Suprapubic skin (tissue), 4 donors: ENCODE measurements around the gene SURF4. TPM values are rescaled to one million over a fixed set of nuclear protein-coding genes. Genes with fewer than 3 reads are reported as not detected.

ENCODE experiments used
- DNase-seq, 2 donors: peaks; one replicate each; pipeline ENCODE4 v3.0.0-alpha.2; 2019; ENCODE audit warnings: low spot score in 2 of 2
- H3K27ac ChIP-seq: fragments of 200-600 bp; sonication (generic); one replicate; pipeline ENCODE4 v1.5.1; 2019
- H3K27me3 ChIP-seq: fragments of 200-600 bp; sonication (generic); one replicate; pipeline ENCODE4 v1.5.1; 2019
- H3K36me3 ChIP-seq: fragments of 200-600 bp; sonication (generic); one replicate; pipeline ENCODE4 v1.5.1; 2019
- H3K4me1 ChIP-seq: fragments of 200-600 bp; sonication (generic); one replicate; pipeline ENCODE4 v1.5.1; 2019
- H3K4me3 ChIP-seq: fragments of 200-600 bp; sonication (generic); one replicate; pipeline ENCODE4 v1.5.1; 2019; ENCODE audit warnings: mild to moderate bottlenecking
- H3K9me3 ChIP-seq: fragments of 200-600 bp; sonication (generic); one replicate; pipeline ENCODE4 v1.5.1; 2019
- EP300 ChIP-seq: sonication (generic); formaldehyde crosslinking; IDR thresholded peaks from one replicate; pipeline ENCODE4 v1.6.1; 2017; ENCODE audit warnings: antibody characterized with exemption
- POLR2A ChIP-seq, 2 donors: fragments of 450-650 bp; IDR thresholded peaks; one replicate each; pipeline ENCODE4 v1.6.1; 2017; ENCODE audit warnings: antibody characterized with exemption in 2 of 2, mild to moderate bottlenecking in 2 of 2, moderate library complexity in 2 of 2
- POLR2AphosphoS5 ChIP-seq, 3 donors: sonication (generic); formaldehyde crosslinking; IDR thresholded peaks; one replicate each; pipeline ENCODE4 v1.6.1; 2017; ENCODE audit warnings: antibody characterized with exemption in 3 of 3
- WGBS: methylation state at CpG from one replicate; pipeline ENCODE4 v1.1.5; 2018; 5-methylcytosine and 5-hydroxymethylcytosine counted together
- total RNA-seq, 4 donors: library from RNA; depleted of rRNA; stranded (reverse); fragments of >200 nt; gene quantifications; one replicate each; pipeline ENCODE4 v1.1.0, GENCODE V29; 2016
- TF ChIP-seq, protein P1 (sequence below), 2 donors: fragments of 200-600 bp in 1 of 2; fragments of 450-650 bp in 1 of 2; sonication (generic) in 1 of 2; IDR thresholded peaks; one replicate each; pipeline ENCODE4 v1.5.1; 2016 to 2019; ENCODE audit warnings: antibody characterized with exemption in 2 of 2, mild to moderate bottlenecking in 1 of 2, moderate library complexity in 1 of 2

SURF4 gene
- total RNA-seq, 4 donors from 2014 or later, result 71.7 to 136 (median 118) TPM

GRCh38 chr9:133369933-133370332, 5.9 kb downstream of the SURF4 start:
- H3K36me3 ChIP-seq, result peaks cover 26% of the 10 kb centered on the region
- no peaks in the 10 kb centered on the region for H3K9me3 ChIP-seq
- no peak overlapping the region for H3K27ac ChIP-seq
- 90% methylated on average over 7 of the region's 7 CpGs for WGBS
- no peak overlapping the region for H3K4me3 ChIP-seq
- H3K4me1 ChIP-seq, result peaks cover 88% of the 10 kb centered on the region
- no peak for DNase-seq
- H3K27me3 ChIP-seq, result no peaks in the 10 kb centered on the region
- no peak for TF ChIP-seq POLR2A (IDR thresholded peaks at IDR 0.05)

DNA sequence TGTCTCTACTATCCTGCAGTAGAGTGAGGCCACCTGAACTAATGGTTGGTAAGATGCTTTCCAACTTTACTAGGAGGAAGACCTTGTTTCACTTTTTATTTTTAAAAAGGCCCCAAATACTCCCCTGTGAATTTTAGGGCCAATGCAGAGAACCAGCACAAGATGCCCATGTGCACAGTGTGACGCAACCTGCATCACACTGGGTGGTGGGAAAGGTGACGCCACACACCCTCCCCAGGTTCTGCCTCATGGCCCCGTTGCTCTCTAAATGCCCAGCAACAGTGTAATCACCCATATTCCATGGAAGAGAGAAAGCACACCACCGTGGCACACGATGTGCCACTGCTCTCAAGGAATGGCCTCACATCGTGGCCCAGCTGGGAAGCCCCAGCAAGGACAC, 6.4 kb downstream of the SURF4 start:
- Histone ChIP-seq H3K4me1 (peaks cover 87% of the 10 kb centered on the region), H3K9me3 (no peaks in the 10 kb centered on the region), H3K27me3 (no peaks in the 10 kb centered on the region), H3K27ac (no peak overlapping the region), H3K36me3 (peaks cover 30% of the 10 kb centered on the region), H3K4me3 (no peak overlapping the region)
- TF ChIP-seq, protein P1, sequence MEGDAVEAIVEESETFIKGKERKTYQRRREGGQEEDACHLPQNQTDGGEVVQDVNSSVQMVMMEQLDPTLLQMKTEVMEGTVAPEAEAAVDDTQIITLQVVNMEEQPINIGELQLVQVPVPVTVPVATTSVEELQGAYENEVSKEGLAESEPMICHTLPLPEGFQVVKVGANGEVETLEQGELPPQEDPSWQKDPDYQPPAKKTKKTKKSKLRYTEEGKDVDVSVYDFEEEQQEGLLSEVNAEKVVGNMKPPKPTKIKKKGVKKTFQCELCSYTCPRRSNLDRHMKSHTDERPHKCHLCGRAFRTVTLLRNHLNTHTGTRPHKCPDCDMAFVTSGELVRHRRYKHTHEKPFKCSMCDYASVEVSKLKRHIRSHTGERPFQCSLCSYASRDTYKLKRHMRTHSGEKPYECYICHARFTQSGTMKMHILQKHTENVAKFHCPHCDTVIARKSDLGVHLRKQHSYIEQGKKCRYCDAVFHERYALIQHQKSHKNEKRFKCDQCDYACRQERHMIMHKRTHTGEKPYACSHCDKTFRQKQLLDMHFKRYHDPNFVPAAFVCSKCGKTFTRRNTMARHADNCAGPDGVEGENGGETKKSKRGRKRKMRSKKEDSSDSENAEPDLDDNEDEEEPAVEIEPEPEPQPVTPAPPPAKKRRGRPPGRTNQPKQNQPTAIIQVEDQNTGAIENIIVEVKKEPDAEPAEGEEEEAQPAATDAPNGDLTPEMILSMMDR (IDR thresholded peaks at IDR 0.05), result no peak
- TF ChIP-seq POLR2AphosphoS5 (IDR thresholded peaks at IDR 0.05) (no peak), POLR2A (IDR thresholded peaks at IDR 0.05) (no peak), EP300 (no peak)
- no peak for DNase-seq
- 78% methylated on average over 6 of the region's 6 CpGs for WGBS

- no peak for DNase-seq
- no peaks in the 10 kb centered on the region for H3K9me3 ChIP-seq
- H3K27me3 ChIP-seq, result no peaks in the 10 kb centered on the region
- H3K4me3 ChIP-seq, result no peak overlapping the region
- H3K4me1 ChIP-seq, result peaks cover 87% of the 10 kb centered on the region
- TF ChIP-seq EP300 (no peak), POLR2A (IDR thresholded peaks at IDR 0.05) (no peak), POLR2AphosphoS5 (IDR thresholded peaks at IDR 0.05) (no peak)
- TF ChIP-seq, protein P1 (IDR thresholded peaks at IDR 0.05), result no peak
- H3K36me3 ChIP-seq, result peaks cover 41% of the 10 kb centered on the region
- WGBS, result 44% methylated on average over 16 of the region's 18 CpGs
- H3K27ac ChIP-seq, result peak overlapping the region; percentile 8
Measured at GRCh38 chr9:133368249-133368881, 7.5 kb downstream of the SURF4 start.

DNA sequence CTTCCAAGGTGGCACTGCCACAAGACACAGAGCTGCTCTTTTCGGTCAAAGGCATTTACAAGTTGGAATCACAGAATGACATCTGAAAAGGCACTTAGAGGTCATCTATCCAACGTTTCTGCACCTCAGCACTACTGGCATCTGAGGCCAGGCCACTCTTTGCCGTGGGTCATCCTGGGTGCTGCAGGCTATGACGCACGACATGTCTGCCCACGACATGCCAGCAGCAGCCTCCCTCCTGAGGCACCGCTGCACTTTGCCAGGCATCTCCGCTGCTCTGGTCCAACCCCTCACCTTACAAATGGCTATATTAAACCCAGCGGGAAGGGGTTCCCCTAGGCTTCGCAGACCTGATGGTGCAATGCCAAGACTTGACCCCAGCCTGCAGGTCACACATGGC, 8.1 kb downstream of the SURF4 start:
- Histone ChIP-seq H3K4me3 (no peak overlapping the region), H3K27ac (peak overlapping the region; percentile 8), H3K4me1 (peaks cover 88% of the 10 kb centered on the region), H3K27me3 (no peaks in the 10 kb centered on the region), H3K9me3 (no peaks in the 10 kb centered on the region), H3K36me3 (peaks cover 47% of the 10 kb centered on the region)
- DNase-seq, result no peak
- TF ChIP-seq, protein P1 (IDR thresholded peaks at IDR 0.05), result no peak
- no peak for TF ChIP-seq POLR2AphosphoS5 (IDR thresholded peaks at IDR 0.05)
- WGBS, result 39% methylated on average over 9 of the region's 10 CpGs

GRCh38 chr9:133367221-133367620, 8.6 kb downstream of the SURF4 start:
- WGBS, result 88% methylated on average over 20 of the region's 22 CpGs
- no peak overlapping the region for H3K4me3 ChIP-seq
- H3K36me3 ChIP-seq, result peaks cover 52% of the 10 kb centered on the region
- no peak for DNase-seq
- H3K4me1 ChIP-seq, result peaks cover 88% of the 10 kb centered on the region
- no peaks in the 10 kb centered on the region for H3K27me3 ChIP-seq
- TF ChIP-seq POLR2A (IDR thresholded peaks at IDR 0.05) (no peak), POLR2AphosphoS5 (IDR thresholded peaks at IDR 0.05) (no peak), EP300 (no peak)
- TF ChIP-seq, protein P1 (IDR thresholded peaks at IDR 0.05), result no peak
- no peaks in the 10 kb centered on the region for H3K9me3 ChIP-seq
- no peak overlapping the region for H3K27ac ChIP-seq

GRCh38 chr9:133366435-133366834, 9.4 kb downstream of the SURF4 start:
- no peak overlapping the region for H3K27ac ChIP-seq
- H3K9me3 ChIP-seq, result no peaks in the 10 kb centered on the region
- TF ChIP-seq POLR2A (IDR thresholded peaks at IDR 0.05), result no peak
- no peak for TF ChIP-seq EP300
- TF ChIP-seq, protein P1 (IDR thresholded peaks at IDR 0.05), result no peak
- no peak for TF ChIP-seq POLR2AphosphoS5 (IDR thresholded peaks at IDR 0.05)
- peaks cover 82% of the 10 kb centered on the region for H3K4me1 ChIP-seq
- H3K27me3 ChIP-seq, result no peaks in the 10 kb centered on the region
- WGBS, result 90% methylated on average over 5 of the region's 11 CpGs
- peaks cover 60% of the 10 kb centered on the region for H3K36me3 ChIP-seq
- DNase-seq, result no peak
- H3K4me3 ChIP-seq, result no peak overlapping the region
